HTR-8/SVneo (cell line): ENCODE results near the gene PSEN1.

Source experiments
- DNase-seq: peaks from one replicate; pipeline ENCODE4 v3.0.0; 2011; ENCODE audit warnings: low spot score, mixed read lengths; ENCODE audit not compliant: insufficient read length
- FAIRE-seq: peaks from 2 replicates; lab custom pipeline; 2011; peaks lifted over from hg19 to GRCh38; lab: Jason Lieb, UNC

The PSEN1 gene

DNA sequence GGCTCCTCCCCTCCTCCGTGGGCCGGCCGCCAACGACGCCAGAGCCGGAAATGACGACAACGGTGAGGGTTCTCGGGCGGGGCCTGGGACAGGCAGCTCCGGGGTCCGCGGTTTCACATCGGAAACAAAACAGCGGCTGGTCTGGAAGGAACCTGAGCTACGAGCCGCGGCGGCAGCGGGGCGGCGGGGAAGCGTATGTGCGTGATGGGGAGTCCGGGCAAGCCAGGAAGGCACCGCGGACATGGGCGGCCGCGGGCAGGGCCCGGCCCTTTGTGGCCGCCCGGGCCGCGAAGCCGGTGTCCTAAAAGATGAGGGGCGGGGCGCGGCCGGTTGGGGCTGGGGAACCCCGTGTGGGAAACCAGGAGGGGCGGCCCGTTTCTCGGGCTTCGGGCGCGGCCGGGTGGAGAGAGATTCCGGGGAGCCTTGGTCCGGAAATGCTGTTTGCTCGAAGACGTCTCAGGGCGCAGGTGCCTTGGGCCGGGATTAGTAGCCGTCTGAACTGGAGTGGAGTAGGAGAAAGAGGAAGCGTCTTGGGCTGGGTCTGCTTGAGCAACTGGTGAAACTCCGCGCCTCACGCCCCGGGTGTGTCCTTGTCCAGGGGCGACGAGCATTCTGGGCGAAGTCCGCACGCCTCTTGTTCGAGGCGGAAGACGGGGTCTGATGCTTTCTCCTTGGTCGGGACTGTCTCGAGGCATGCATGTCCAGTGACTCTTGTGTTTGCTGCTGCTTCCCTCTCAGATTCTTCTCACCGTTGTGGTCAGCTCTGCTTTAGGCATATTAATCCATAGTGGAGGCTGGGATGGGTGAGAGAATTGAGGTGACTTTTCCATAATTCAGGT is at the start of gene PSEN1:
PSEN1 (plus strand) TSS at position 121 of the 839 bp plus-strand sequence. CDS start 11,513 bp downstream, outside the sequence.
- peak; percentile 96 for FAIRE-seq
- DNase-seq = peak; percentile 100

DNA sequence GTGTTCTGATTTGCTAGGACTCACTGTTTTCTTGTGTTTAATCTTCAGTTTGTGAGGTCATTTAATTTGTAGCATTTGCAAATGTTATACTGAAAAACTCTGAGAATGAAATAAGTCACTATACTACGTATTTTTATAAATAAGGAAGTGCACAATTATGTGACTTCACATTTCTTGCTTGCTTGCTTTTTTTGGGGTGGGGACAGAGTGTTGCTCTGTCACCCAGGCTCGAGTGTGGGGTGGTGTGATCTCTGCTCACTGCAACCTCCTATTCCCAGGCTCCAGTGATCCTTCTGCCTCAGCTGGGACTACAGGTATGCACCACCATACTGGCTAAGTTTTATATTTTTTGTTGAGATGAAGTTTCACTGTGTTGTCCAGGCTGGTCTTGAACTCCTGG is 45.3 kb upstream of the PSEN1 start:
- DNase-seq (no peak), FAIRE-seq (peak; percentile 55)

DNA sequence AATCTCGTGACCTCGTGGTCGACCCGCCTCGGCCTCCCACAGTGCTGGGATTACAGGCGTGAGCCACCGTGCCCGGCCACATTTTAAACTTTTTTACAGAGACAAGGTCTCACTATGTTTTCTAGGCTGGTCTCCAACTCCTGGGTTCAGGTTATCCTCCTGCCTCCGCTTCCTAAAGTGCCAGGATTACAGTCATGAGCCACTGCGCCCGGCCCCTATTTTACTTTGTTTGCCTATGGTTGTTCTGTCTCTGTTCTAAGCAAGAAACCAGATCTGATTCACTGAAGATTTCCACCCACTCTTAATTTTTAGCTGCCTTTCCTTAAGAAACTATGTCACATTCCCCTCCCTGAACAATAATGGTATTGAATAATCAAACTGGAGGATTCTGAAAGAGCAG is 38.9 kb upstream of the PSEN1 start:
- FAIRE-seq (no peak), DNase-seq (no peak)

- peak; percentile 26 for FAIRE-seq
- DNase-seq = no peak
These were observed 36.0 kb upstream of the PSEN1 start for GRCh38 chr14:73100334-73100733.

GRCh38 chr14:73102806-73103497 is 33.4 kb upstream of the PSEN1 start:
- peak; percentile 31 for FAIRE-seq

GRCh38 chr14:73105050-73105449 is 31.3 kb upstream of the PSEN1 start:
- DNase-seq = no peak
- no peak for FAIRE-seq

More at GRCh38 chr14:73102806-73103497, 33.4 kb upstream of the PSEN1 start:
- DNase-seq = no peak

GRCh38 chr14:73105727-73106126 is 30.6 kb upstream of the PSEN1 start:
- FAIRE-seq = no peak
- no peak for DNase-seq

DNA sequence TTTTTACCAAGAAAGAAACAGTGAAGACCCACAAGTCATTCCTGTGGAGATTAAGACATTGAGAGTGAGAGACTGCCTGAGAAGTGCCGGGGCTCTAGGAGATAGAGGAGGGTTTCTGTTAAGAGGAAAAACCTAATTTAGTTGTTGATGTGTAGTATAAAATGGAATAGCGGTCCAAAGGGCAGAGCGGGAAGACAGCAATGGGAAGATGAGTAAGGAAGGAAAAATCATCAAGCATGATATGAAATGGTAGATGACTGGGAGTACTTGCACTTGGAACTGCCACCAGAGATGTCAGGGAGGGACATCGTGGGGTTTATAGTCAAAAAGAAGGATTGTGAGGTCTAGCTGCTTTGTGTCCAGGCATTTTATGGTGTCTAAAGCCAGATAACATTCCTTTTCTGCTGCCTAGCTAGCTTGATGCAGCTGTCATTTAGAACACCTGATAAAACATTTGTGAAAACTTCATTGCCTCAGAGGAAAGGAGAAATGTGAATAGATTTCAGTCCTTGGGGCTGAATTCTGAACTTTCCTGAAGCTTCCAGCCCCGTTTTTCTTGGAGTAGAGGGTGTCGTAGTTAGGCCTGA is 20.1 kb upstream of the PSEN1 start:
- no peak for DNase-seq
- FAIRE-seq = peak; percentile 76

DNA sequence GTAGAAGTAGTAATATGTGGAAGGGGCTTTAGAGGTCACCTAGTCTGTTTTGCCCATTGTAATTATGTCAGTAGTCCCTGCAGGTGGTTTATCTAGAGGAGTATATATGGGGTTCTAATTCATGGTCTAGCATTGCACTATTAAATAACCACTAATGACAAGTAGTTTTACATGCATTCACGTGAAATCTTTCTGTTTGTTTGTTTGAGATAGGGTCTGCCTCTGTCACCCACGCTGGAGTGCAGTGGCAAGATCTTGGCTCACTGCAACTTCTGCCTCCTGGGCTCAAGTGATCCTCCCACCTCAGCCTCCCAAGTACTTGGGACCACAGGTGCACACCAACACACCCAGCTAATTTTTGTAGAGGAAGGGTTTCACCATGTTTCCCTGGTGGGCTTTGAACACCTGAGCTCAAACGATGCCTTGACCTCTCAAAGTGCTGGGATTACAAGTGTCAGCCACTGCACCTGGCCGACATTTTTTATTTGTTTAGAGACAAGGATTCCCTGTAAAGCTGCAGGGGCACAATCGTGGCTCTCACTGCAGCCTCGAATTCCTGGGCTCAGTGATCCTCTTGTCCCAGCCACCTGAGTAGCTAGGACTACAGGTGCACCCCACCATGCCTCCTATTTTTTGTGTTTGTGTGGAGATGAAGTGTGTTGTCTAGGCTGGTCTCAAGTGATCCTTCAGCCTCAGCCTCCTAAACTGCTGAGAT is 12.0 kb upstream of the PSEN1 start:
- FAIRE-seq (peak; percentile 59), DNase-seq (no peak)

DNA sequence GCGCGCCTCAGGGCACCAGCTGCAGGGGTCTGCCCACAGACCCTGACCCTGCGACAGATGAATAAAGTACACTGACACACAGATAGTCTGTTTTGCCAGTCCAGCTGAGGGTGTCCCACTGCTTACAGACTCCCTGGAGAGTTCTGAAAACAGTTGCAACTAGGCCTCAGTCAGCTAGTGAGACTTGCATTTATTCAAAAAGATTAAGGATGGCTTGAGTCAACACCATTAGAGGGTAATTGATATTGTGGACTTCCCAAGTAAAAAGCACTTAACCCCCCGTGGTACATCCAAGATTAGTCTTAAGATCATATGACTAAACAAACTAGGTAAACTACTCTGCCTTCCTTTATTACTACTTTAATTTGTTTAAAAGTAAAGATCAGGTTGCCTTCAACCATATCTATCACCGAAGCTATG is 11.1 kb upstream of the PSEN1 start:
- DNase-seq (no peak), FAIRE-seq (no peak)

GRCh38 chr14:73125746-73126145 is 10.6 kb upstream of the PSEN1 start:
- DNase-seq = no peak
- FAIRE-seq = no peak

DNA sequence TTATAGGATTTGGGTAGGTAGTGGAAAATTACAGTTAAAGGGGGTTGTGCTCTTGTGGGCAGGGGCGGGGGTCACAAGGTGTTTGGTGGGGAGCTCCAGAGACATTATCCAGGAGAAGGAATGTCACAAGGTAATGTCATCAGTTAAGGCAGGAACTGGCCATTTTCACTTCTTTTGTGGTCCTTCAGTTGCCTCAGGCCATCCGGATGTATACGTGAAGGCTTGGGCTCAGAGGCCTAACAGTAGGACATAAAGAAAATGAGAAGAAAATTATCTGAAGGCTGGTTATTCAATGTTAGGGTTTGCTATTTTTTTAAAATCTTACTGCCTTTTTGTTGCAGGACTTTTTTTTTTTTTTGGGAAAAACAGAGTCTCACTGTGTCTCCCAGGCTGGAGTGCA is 2.5 kb upstream of the PSEN1 start:
- FAIRE-seq (no peak), DNase-seq (no peak)

- no peak for DNase-seq
- FAIRE-seq = no peak
These were observed 271 bp upstream of the PSEN1 start for GRCh38 chr14:73136085-73136386.

GRCh38 chr14:73140811-73141323 is 4.6 kb downstream of the PSEN1 start:
- peak; percentile 49 for FAIRE-seq
- no peak for DNase-seq

GRCh38 chr14:73142216-73142615 is 5.9 kb downstream of the PSEN1 start:
- FAIRE-seq (no peak), DNase-seq (no peak)

GRCh38 chr14:73143003-73143402 is 6.7 kb downstream of the PSEN1 start:
- DNase-seq (no peak), FAIRE-seq (no peak)

DNA sequence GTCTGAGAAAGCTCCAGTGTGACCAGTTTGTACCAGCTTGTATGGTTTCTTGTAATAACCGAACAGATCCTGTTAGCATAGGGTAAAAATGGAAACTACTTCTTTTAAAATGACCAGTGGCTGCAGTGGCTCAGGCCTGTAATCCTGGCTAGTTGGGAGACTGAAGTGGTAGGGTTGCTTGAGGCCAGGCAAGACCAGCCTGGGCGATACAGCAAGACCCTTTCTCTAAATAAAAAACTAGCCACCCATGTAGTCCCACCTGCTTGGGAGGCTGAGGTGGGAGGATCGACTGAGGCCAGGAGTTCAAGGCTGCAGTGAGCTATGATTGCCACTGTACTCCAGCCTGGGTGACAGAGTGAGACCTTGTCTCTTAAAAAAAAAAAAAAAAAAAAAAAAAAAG is 7.3 kb downstream of the PSEN1 start:
- DNase-seq (no peak), FAIRE-seq (no peak)

DNA sequence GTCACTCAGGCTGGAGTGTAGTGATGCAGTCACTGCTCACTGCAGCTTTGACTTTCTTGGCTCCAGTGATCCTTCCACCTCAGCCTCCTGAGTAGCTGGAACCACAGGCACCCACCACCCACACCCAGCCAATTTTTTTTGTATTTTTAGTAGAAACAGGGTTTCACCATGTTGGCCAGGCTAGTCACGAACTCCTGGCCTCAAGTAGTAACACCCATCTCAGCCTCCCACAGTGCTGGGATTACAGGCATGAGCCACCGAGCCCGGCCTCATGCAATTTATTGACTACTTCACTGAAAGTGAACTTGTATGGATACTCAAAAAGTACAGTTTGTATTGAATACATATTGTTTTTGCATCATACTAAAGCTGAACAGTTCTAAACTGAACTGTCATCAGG is 9.1 kb downstream of the PSEN1 start:
- no peak for FAIRE-seq
- DNase-seq = no peak

DNA sequence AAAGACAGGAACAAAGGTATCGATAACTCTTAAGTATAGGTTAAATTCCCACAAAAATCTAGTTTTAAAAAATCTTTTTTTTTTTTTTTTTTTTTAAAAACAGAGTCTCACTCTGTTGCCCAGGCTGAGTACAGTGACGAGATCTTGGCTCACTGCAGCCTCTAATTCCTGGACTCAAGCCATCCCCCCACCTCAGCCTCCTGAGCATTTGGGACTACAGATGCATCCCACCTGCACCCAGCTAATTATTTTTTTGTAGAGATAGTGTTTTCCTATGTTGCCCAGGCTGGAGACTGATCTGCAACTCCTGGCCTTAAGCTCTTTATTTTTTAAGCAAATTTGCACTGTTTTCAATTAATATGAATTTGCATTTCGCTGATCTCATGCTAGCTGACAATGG is 9.8 kb downstream of the PSEN1 start:
- DNase-seq (no peak), FAIRE-seq (no peak)

GRCh38 chr14:73149753-73150152 is 13.4 kb downstream of the PSEN1 start:
- DNase-seq = no peak

More at GRCh38 chr14:73149753-73150152, 13.4 kb downstream of the PSEN1 start:
- FAIRE-seq = no peak
